Progenitor cell of endocrine pancreas (in vitro differentiated cells): Measurements from ENCODE around the gene ACP1. TPM values are rescaled to one million over a fixed set of nuclear protein-coding genes. Genes with fewer than 3 reads are reported as not detected.

ENCODE experiments used
- DNase-seq: peaks from one replicate; pipeline ENCODE4 v3.0.0; 2021; ENCODE audit warnings: low spot score; ENCODE audit not compliant: unreplicated experiment
- H3K27ac Mint-ChIP-seq: 2 replicates; pipeline ENCODE4 v1.8.0; 2021; ENCODE audit warnings: mild to moderate bottlenecking, moderate library complexity, mixed read lengths
- H3K27me3 Mint-ChIP-seq: 2 replicates; pipeline ENCODE4 v1.8.0; 2021; ENCODE audit warnings: mixed read lengths
- H3K36me3 Mint-ChIP-seq: 2 replicates; pipeline ENCODE4 v1.8.0; 2022; ENCODE audit warnings: mixed read lengths; ENCODE audit not compliant: insufficient read depth
- H3K4me1 Mint-ChIP-seq: 2 replicates; pipeline ENCODE4 v1.8.0; 2021; ENCODE audit warnings: low read depth, mixed read lengths
- H3K4me3 Mint-ChIP-seq: 2 replicates; pipeline ENCODE4 v1.8.0; 2021; ENCODE audit warnings: low read depth, mild to moderate bottlenecking, moderate library complexity, mixed read lengths
- H3K9me3 Mint-ChIP-seq: 2 replicates; pipeline ENCODE4 v1.8.0; 2021; ENCODE audit warnings: low read depth, mixed read lengths
- CTCF ChIP-seq: fragments of 200-600 bp; sonication (generic); IDR thresholded peaks from one replicate; pipeline ENCODE4 v1.5.0; 2021; ENCODE audit warnings: antibody characterized with exemption, mild to moderate bottlenecking; ENCODE audit not compliant: unreplicated experiment
- total RNA-seq: library from RNA; stranded (reverse); gene quantifications from 2 replicates; pipeline ENCODE4 v1.2.1, GENCODE V29; 2021

Gene ACP1
- total RNA-seq, 1 donor from 2014 or later, result 111 TPM

GRCh38 chr2:255195-255594 lies 9.6 kb upstream of the ACP1 start:
- Mint-ChIP-seq H3K4me1 (peaks cover 17% of the 10 kb centered on the region), H3K9me3 (peaks cover 9% of the 10 kb centered on the region), H3K36me3 (peaks cover 22% of the 10 kb centered on the region), H3K27me3 (no peaks in the 10 kb centered on the region), H3K4me3 (no peak overlapping the region), H3K27ac (no peak overlapping the region)
- DNase-seq, result no peak
- no peak for TF ChIP-seq CTCF

- no peak for DNase-seq
- Mint-ChIP-seq H3K27me3 (no peaks in the 10 kb centered on the region), H3K36me3 (peaks cover 22% of the 10 kb centered on the region), H3K27ac (no peak overlapping the region), H3K4me1 (peaks cover 26% of the 10 kb centered on the region), H3K9me3 (peaks cover 9% of the 10 kb centered on the region), H3K4me3 (no peak overlapping the region)
- no peak for TF ChIP-seq CTCF
Measured at GRCh38 chr2:256094-256493, 8.7 kb upstream of the ACP1 start.

GRCh38 chr2:257429-257828 lies 7.3 kb upstream of the ACP1 start:
- H3K9me3 Mint-ChIP-seq, result peaks cover 9% of the 10 kb centered on the region
- peaks cover 17% of the 10 kb centered on the region for H3K36me3 Mint-ChIP-seq
- no peak for TF ChIP-seq CTCF
- H3K4me3 Mint-ChIP-seq, result no peak overlapping the region
- H3K27ac Mint-ChIP-seq, result no peak overlapping the region
- no peaks in the 10 kb centered on the region for H3K27me3 Mint-ChIP-seq
- DNase-seq, result no peak
- peaks cover 34% of the 10 kb centered on the region for H3K4me1 Mint-ChIP-seq

- Mint-ChIP-seq H3K27me3 (no peaks in the 10 kb centered on the region), H3K27ac (no peak overlapping the region), H3K36me3 (peaks cover 15% of the 10 kb centered on the region), H3K4me1 (peaks cover 38% of the 10 kb centered on the region), H3K4me3 (no peak overlapping the region), H3K9me3 (peaks cover 9% of the 10 kb centered on the region)
- no peak for TF ChIP-seq CTCF
- DNase-seq, result no peak
Measured at GRCh38 chr2:257842-258241, 6.9 kb upstream of the ACP1 start.

GRCh38 chr2:258933-259332 lies 5.8 kb upstream of the ACP1 start:
- peaks cover 9% of the 10 kb centered on the region for H3K9me3 Mint-ChIP-seq
- H3K36me3 Mint-ChIP-seq, result peaks cover 15% of the 10 kb centered on the region
- H3K4me1 Mint-ChIP-seq, result peaks cover 40% of the 10 kb centered on the region
- no peak overlapping the region for H3K4me3 Mint-ChIP-seq
- no peaks in the 10 kb centered on the region for H3K27me3 Mint-ChIP-seq
- peak overlapping the region; percentile 44 for H3K27ac Mint-ChIP-seq
- no peak for TF ChIP-seq CTCF
- DNase-seq, result no peak
